Skin epidermis (tissue), 12 donors: ENCODE results near the gene TRNP1.

ENCODE experiments used
- H3K27ac ChIP-seq, 21 experiments: fragments of 200-600 bp; sonication (generic) in 11 of 21; one replicate each; pipeline ENCODE4 v1.5.0; 2020; ENCODE audit warnings: mild to moderate bottlenecking in 3 of 21, inconsistent platforms in 2 of 21, moderate library complexity in 2 of 21
- H3K4me3 ChIP-seq, 7 experiments: fragments of 200-600 bp; sonication (generic) in 2 of 7; one replicate each; pipeline ENCODE4 v1.5.0; 2020; ENCODE audit warnings: inconsistent platforms in 2 of 7, mild to moderate bottlenecking in 2 of 7, moderate library complexity in 1 of 7

TRNP1 gene

DNA sequence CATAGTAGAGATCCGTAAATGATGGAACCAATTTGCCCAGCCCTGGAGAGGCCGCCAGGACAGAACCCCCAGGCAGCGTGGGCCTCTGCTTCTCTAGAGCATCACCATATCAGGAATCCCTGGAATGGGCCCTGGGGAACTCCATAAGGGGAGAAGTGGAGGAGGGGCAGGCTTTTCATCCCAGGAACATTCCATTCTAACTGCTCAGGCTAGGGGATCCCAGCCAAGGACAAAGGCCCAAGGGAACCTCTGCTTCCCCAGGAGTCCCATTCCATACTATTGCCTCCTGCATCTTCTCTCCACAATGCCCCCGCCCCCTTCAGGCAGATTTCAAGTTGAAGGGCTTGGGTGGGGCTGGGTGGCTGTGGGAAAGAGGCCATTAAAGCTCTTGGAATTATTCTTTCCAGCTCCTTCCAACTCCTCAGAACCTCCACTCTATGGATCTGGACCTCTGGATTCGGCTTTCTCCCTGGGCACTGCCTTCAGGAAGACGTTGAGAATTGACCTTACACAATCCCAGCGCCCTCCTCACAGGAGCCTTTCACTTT lies 6.0 kb downstream of the TRNP1 start:
- H3K27ac ChIP-seq = peak overlapping the region in 20 of 21 experiments; percentile 44 to 90 (median 76)
- H3K4me3 ChIP-seq = no peak overlapping the region

DNA sequence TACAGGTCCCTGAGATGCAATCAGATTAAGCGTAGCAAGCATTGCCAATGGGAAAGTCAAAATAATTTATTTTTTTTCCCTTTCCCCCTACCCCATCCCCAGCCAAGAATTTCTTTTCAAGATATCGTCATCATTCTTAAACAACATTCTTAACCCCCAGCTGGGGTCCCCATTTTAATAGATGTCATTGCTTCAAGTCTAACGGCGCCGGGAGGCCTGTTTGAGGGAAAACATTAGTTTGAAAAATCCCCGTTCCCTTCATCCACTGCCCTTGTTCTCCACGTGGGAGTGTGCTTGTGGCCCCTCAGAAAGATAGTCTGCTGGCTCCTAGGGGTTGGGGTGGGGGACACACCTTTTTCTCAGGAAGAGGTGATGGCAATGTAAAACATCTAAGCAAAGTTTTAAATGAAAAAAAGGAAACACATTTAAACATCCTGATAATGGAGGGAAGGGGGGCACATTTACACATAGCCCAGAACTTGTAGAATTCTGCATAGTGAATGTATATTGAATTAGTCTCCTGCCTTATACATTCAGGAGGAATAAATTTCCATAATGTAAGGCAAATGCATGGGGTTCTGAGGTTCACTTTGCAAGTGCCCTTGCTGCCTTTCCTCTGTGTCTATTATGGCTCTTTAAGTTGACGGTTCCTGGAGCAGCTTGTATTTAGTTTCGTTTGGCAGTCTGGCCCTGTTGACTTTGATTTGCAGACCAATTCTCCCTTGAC lies 6.8 kb downstream of the TRNP1 start:
- Histone ChIP-seq H3K27ac (peak overlapping the region in 17 of 21 experiments; percentile 15 to 90 (median 76)), H3K4me3 (no peak overlapping the region)

DNA sequence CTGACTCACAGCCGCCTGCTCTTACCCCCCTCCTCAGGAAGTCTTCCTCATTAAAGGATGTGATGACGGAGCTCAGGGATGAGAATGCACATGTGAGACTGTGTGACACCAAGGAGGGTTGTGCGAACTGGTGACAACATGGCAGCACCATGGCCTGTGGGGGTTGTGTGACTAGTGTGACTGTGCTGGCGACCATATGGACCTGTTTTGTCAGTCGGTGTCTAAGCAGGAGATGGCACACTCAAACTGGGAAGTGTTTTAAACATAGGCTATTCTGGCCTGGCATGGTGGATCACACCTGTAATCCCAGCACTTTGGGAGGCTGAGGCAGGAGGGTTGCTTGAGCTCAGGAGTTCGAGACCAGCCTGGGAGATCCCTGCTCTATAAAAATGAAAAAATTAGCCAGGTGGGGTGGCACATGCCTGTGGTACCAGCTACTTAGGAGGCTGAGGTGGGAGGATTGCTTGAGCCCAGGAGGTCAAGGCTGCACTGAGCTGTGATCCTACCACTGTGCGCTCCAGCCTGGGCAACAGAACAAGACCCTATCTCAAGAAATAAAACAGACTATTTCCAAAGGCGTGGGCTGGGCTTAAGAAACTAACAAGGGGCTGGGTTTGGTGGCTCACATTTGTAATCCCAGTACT lies 7.4 kb downstream of the TRNP1 start:
- Histone ChIP-seq H3K4me3 (no peak overlapping the region), H3K27ac (peak overlapping the region in 17 of 21 experiments; percentile 13 to 90 (median 72))

DNA sequence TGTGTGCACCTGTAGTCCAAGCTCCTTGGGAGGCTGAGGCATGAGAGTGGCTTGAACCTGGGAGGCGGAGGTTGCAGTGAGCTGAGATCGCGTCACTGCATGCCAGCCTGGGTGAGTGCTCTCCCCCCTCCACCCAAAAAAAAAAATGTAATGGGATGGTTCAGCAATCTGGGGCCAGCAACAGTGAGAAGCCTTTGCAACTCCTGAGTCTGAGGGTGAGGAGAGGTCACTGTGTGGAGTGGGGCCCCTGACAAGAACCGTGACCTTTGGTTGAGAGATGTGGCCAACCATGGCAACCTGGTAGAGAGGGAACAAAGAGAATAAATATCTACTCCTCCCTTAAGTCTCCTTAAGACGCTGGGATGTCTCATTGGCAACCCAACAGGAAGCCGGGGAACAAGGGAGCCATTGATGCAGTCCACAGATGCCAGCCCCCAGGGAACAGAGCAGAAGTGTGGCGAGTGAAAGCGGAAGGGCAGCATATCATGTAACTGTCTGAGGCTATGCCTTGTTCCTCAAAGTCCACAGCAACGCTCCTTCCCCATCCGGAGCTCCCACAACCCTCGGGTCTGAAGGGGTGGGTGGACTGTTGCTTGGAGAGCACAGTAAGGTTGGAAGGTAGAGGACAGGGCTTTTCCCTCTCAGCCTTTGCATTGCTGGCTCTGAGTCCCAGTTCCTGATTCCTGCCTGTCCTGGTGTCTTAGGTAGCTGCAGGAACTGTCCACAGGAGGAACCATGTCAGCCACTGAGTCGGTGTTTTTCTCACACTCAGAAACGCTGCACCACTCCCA lies 8.3 kb downstream of the TRNP1 start:
- Histone ChIP-seq H3K27ac (peak overlapping the region in 18 of 21 experiments; percentile 13 to 90 (median 66)), H3K4me3 (no peak overlapping the region)

DNA sequence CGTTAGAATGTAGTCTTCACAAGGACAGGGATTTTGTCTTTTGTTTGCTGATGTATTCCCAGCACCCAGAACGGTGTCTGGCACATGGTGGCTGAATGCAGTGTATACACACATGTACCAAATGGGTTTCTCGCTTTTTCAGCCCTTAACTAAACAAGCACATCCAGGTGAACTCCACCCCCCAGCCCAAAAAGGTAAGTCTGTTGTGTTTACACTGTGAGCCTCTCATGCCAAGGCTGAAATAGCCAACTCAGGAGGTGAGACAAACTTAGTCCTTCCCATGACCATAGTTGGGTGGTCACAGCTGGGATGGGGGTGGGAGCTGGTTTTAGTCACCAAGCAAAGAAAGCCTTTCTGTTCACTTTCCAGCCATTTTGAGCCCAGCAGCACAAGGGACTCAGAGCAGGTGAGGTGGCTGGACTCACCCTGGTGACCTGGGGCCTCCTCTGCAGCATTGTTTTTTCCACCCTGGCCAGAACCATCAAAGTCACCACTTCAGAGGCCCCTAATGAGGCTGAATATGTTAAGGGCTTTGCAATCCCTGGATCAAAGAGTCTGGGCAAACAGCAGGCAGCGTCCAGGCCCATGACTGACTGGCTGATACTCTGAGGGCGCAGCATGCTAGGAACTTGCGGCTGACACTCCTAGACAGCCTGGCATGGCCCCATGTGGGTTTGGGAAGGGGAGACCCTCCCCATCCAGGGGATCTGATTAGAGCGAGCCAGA lies 10.4 kb downstream of the TRNP1 start:
- Histone ChIP-seq H3K4me3 (no peak overlapping the region), H3K27ac (peak overlapping the region in 2 of 21 experiments; percentile 6 to 32)

DNA sequence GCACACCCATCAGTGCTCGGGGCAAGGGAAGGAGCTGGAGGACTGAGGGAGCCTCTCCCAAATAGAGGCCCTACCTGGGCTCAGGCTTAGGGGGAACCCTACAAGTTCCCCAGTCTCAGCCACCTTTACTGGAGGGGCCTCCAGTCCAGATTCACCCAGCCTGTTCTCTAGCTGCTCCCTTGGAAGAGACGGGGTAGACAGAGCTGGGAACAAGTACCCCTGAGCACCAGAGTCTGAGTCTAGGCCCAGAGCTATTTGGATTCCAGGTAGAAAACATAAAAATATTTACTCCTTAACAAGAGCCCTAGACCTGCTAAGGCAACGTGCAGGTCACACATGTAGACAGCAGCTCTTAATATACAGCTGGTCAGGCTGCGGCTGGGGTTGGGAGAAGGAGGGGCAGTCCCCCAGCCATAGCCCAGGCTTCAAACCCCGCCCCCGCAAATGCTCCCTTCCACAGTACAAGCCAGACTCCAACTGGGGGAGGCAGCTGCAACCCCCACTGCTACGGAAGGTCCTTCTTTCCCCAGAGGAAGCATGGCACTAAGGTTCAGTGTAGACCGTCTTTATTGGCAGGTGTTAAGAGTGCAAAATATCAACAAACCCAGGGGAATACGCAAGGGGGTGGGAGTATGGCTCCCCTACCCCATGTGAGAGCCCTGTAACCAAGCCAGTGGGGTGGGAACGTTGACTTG lies 11.1 kb downstream of the TRNP1 start:
- Histone ChIP-seq H3K27ac (peak overlapping the region in 2 of 21 experiments; percentile 21 to 32), H3K4me3 (no peak overlapping the region)

DNA sequence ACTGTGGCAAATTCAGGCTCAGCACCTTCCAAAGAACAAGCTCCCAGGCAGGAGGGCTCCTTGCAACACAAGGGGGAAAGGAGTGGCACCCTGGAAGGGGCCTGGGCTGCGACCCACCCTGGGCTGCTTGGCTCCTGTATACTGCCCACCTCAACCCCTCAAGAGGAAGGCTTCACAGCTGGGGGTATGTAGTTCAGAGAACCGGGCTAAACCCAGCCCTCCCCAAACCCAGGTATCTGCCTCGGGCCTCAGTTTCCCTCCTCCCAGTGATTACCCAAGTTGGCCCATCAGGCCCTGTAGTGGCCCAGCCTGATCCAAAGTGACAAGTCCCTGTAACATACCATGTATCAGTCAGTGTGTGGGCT lies 11.7 kb downstream of the TRNP1 start:
- H3K27ac ChIP-seq = peak overlapping the region in 1 of 21 experiments; percentile 21
- H3K4me3 ChIP-seq = no peak overlapping the region

DNA sequence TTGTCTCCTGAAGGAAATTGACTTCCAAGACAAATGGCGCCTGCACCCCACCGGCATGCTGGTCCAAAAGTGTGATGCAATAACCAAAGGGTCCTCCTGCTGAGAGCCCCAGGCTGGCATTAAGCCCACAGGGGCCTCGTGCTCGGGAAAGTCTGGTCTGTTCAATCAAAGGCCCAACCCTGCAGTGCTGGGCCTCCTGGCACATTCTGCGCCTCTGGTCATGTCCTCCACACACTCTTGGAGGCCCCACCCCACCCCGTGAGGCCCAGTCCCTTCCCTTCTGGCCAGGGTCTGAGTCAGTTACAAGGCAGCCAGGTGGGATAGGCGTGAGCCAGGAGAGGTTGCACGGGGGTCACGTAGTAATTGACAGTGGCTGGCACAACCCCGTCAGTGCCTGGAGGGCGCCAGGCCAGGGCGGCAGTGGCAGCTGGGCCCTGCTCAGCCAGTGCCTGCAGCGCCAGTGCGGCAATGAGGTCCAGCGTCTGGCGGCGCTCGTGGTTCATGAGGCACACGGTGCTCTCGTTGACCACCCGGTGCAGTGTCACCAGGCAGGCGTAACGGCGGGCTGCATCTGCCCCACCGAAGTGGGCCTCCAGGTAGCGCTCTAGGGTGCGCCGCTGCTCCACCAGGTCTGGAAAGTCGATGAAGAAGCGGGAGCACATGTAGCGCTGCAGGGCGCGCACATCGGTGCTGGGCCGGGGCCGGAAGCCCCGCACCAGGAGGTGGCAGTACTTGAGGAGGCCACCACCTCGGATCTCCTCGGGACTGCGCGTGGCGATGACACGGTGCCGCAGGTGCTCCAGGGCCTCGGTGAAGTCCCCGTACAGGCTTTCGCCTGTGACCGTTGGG lies 12.4 kb downstream of the TRNP1 start:
- no peak overlapping the region for H3K27ac ChIP-seq

DNA sequence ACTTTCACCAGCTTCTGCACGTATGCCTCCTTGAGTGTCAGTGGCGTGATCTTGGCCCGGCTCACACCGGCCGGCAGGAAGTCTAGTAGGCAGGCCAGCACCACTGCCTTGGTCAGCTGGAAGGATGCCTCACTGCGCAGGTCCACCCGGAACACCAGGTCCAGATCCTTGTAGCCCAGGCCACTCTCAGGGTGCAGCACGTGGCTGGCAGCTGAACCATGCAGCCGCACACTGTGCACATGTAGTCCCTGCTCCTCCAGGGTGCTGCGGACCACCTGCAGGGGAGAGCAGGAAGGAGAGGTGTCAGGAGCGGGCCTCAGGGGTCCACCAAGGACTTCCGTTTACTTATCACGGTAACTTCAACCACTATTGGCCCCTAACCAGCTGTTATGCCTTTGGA lies 13.2 kb downstream of the TRNP1 start:
- H3K27ac ChIP-seq = no peak overlapping the region
- H3K4me3 ChIP-seq = no peak overlapping the region

More for the DNA sequence above, 12.4 kb downstream of the TRNP1 start:
- no peak overlapping the region for H3K4me3 ChIP-seq

DNA sequence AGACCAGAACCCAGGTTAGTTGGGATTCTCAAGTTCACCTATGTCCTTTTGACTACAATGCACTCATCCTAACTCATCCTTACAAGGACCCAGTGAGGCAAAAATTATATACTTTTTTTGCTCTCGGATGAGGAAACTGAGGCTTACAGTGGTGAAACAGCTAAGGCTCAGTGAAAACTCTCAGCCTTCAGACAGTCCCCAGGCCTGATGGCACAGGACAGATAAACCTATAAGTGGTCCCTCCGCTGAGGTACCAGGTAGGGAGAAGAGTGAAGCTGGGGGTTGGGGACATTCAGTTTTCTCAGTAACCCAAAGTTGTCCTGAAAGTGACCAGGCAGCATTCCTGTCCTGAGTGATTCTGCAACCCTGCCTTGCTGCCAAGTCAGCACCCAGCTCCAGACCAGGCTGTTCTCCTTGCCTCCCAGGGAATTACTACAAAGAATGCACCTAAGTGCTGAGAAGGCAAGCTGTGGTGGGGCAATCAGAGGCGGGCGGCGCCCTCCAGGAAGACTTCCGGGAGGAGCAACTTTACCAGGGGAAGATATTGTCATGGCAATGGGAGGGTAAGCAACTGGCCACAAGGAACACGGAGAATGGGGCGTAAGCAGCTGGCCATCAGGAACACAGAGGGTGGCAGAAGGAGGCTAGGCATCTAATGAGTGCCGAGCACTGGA lies 14.6 kb downstream of the TRNP1 start:
- H3K27ac ChIP-seq = peak overlapping the region in 7 of 21 experiments; percentile 18 to 85 (median 74)
- H3K4me3 ChIP-seq = no peak overlapping the region

DNA sequence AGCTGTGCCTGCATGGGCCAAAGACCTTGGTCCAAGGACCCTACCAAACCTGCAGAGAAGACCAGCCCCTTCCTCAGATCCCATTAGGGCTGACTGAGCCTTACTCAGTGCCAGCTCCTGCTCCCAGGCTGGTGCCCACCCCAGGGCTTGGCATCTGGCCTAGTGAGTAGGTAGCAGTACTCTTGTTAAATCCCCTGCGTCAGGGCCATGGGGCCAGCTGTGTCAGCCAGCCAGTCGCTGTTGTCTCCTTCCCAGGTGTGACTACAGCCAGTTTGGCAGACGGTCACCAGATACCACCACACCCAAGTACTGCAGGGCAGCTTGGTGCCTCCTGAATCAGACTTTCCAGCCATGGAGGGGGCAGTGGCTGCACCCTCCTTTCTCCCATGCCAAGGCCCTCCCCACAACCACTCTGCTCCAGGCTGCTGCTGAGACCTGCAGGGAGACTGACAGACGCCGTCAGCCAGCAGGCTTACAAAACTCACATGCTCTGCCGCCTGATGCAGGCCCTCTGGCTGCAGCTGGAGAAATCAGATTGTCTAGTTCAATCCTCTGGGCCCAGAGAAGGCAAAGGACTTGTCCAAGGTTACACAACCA lies 16.2 kb downstream of the TRNP1 start:
- H3K4me3 ChIP-seq = peak overlapping the region in 4 of 7 experiments; percentile 35 to 59 (median 49)
- H3K27ac ChIP-seq = peak overlapping the region in 19 of 21 experiments; percentile 15 to 94 (median 78)

DNA sequence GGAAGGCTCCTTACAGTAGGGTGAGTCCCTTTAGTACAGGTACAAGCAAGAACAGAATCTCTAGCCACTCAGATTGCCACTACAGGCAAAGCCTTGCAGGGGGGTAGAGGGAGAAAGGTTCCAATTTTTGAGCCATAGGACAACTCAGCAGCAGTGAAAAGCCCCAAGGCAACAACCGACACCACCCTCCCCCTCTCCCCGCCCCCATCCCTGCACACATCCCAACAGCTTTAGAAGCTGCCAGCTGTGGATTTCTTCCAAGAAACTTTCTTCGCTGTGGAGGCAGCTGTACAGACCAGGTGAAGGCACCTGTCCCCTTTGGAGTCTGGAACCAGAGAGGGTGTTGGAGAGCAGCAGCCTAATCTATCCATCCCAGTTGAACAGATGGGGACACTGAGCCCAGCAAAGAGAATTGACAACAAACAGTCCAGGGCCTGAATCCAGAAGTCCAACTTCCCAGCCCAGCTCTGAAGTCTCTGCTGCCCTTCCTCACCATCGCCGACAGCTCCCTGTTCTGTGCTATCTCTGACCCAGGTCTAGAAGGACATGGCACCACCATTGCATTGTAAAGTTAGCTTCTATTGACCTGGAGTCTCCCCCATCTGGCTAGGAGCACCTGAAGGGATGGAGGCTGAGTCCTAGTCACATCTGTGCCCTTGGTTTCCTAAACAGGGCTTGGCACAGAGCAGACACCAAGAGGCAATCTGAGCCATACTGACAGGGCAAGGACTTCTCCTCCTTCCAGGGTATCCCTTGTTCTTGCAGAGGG lies 16.9 kb downstream of the TRNP1 start:
- H3K4me3 ChIP-seq = peak overlapping the region; percentile 0 to 59 (median 35)
- peak overlapping the region in 20 of 21 experiments; percentile 15 to 94 (median 77) for H3K27ac ChIP-seq

DNA sequence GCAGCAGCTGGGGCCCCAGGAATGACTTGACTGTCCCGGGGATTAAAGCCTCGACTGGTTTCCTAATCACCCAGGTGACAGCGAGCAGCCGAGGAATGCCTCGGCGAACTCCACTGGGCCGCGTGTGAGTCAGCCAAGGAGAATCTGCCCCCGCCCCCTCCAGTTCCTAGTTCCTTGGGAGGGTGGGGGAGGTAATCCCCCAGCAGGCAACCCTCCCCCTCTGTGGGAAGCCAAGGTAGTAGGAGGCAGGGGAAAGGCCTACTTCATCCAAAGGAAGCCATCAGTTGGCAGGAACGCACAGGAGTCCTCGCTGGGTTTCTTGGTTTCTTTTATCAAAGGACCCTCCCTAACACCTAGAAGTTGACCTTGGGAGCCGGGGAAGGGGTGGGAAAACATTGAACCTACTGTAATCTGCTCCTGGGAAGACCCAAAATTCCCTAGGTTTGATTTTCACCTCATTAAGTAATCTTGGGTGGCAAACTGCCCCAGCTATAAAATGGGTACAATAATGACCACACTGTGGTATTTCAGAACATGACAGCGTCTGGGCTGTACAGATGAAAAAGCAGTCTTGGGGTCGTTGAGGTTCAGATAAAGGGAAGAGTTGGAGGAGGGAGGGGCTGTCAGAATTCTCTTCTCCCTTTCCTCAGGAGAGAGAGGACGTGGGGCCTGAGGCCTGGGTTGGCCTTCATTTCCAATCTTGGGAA lies 17.7 kb downstream of the TRNP1 start:
- Histone ChIP-seq H3K27ac (peak overlapping the region in 19 of 21 experiments; percentile 15 to 94 (median 78)), H3K4me3 (peak overlapping the region; percentile 26 to 59 (median 41))

DNA sequence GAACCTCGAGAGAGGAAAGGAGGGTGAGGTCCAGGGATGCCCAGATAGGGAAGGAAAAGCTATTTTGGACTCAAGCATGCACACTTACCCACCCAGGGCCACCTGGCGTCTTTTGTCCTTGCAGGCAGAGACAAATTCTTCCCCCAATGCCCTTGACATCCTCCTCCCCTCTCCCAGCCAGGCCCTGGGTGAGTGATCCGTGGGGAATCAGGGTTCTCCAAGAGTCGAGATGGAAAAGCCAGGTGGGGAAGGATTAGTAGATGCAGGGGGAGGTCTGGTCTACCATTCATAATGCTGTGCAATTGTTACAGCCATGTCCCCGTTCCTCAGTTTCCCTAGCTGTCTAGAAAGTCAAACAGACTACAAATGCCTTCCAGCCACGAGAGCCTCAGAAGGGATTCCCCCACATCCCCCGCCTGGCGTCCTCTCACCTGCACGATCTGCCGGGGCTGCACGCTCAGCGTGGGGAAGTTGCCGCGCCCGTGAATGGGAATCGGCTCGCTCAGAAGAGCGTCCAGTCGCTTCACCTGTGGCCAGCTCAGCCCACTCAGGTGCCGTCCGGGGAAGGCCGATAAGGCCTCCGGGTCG lies 18.6 kb downstream of the TRNP1 start:
- Histone ChIP-seq H3K27ac (peak overlapping the region in 20 of 21 experiments; percentile 28 to 94 (median 76)), H3K4me3 (peak overlapping the region; percentile 26 to 59 (median 41))

DNA sequence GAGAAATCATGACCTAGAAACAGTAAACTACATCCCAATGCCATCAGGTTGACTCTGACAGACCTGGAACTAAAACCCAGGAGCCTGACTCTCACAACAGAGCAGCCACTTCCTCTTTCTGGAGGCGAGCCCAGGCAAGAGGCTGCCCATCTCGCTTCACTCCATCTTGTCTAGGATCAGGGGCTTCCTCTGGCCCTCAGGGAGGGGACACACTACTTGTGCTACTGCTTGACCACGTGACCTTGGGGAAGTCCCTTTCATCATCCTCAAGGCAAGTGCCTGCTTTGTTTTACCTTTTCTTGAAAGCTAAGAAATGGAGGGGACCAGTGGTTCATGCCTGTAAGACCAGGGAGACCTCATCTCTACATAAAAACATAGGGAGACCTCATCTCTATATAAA lies 21.8 kb downstream of the TRNP1 start:
- H3K27ac ChIP-seq = no peak overlapping the region
- no peak overlapping the region for H3K4me3 ChIP-seq
